Skin epidermis (tissue), 12 donors: ENCODE data around the gene SOCS7.
A peak's percentile ranks its signal among the peaks of the same experiment; 100 is the strongest.
"Not testable (repeated sequence)": the region's sequence is repeated elsewhere in the genome, so short reads cannot be mapped to it uniquely, and the experiment has no call there.

Experiments
- H3K27ac ChIP-seq, 21 experiments: fragments of 200-600 bp; sonication (generic) in 11 of 21; one replicate each; pipeline ENCODE4 v1.5.0; 2020; ENCODE audit warnings: mild to moderate bottlenecking in 3 of 21, inconsistent platforms in 2 of 21, moderate library complexity in 2 of 21
- H3K4me3 ChIP-seq, 7 experiments: fragments of 200-600 bp; sonication (generic) in 2 of 7; one replicate each; pipeline ENCODE4 v1.5.0; 2020; ENCODE audit warnings: inconsistent platforms in 2 of 7, mild to moderate bottlenecking in 2 of 7, moderate library complexity in 1 of 7

Gene SOCS7

GRCh38 chr17:38430316-38430715 lies 78.7 kb downstream of the SOCS7 start:
- no peak overlapping the region for H3K4me3 ChIP-seq
- H3K27ac ChIP-seq: peak overlapping the region in 11 of 21 experiments; percentile 56 to 96 (median 89)

GRCh38 chr17:38430822-38431221 lies 79.2 kb downstream of the SOCS7 start:
- Histone ChIP-seq H3K27ac (peak overlapping the region in 3 of 21 experiments; percentile 56 to 90 (median 88)), H3K4me3 (no peak overlapping the region)

GRCh38 chr17:38431346-38432145 lies 79.9 kb downstream of the SOCS7 start:
- Histone ChIP-seq H3K27ac (peak overlapping the region in 1 of 21 experiments; percentile 25), H3K4me3 (no peak overlapping the region)

GRCh38 chr17:38434178-38434665 lies 82.6 kb downstream of the SOCS7 start:
- no peak overlapping the region for H3K4me3 ChIP-seq
- peak overlapping the region in 2 of 21 experiments; percentile 9 to 44 for H3K27ac ChIP-seq

- no peak overlapping the region for H3K4me3 ChIP-seq
- no peak overlapping the region for H3K27ac ChIP-seq
Measured at GRCh38 chr17:38435795-38436194, 84.2 kb downstream of the SOCS7 start.

- Histone ChIP-seq H3K4me3 (no peak overlapping the region), H3K27ac (no peak overlapping the region)
Measured at GRCh38 chr17:38436386-38436785, 84.7 kb downstream of the SOCS7 start.

- not testable (repeated sequence) for H3K27ac ChIP-seq
Measured at GRCh38 chr17:38437313-38437712, 85.7 kb downstream of the SOCS7 start.

GRCh38 chr17:38439436-38439835 lies 87.8 kb downstream of the SOCS7 start:
- H3K27ac ChIP-seq: no peak overlapping the region
- no peak overlapping the region for H3K4me3 ChIP-seq

More at GRCh38 chr17:38437313-38437712, 85.7 kb downstream of the SOCS7 start:
- H3K4me3 ChIP-seq: not testable (repeated sequence)

GRCh38 chr17:38440614-38441397 lies 89.2 kb downstream of the SOCS7 start:
- H3K27ac ChIP-seq: no peak overlapping the region
- no peak overlapping the region for H3K4me3 ChIP-seq

GRCh38 chr17:38441429-38442061 lies 89.9 kb downstream of the SOCS7 start:
- Histone ChIP-seq H3K27ac (no peak overlapping the region), H3K4me3 (no peak overlapping the region)

- H3K27ac ChIP-seq: no peak overlapping the region
- no peak overlapping the region for H3K4me3 ChIP-seq
Measured at GRCh38 chr17:38442548-38442947, 90.9 kb downstream of the SOCS7 start.

- Histone ChIP-seq H3K27ac (peak overlapping the region in 3 of 21 experiments; percentile 16 to 52 (median 26)), H3K4me3 (no peak overlapping the region)
Measured at GRCh38 chr17:38443356-38444031, 91.8 kb downstream of the SOCS7 start.

- H3K27ac ChIP-seq: peak overlapping the region in 5 of 21 experiments; percentile 14 to 62 (median 25)
- H3K4me3 ChIP-seq: no peak overlapping the region
Measured at GRCh38 chr17:38444151-38444550, 92.5 kb downstream of the SOCS7 start.

GRCh38 chr17:38447502-38448085 lies 96.0 kb downstream of the SOCS7 start:
- H3K27ac ChIP-seq: peak overlapping the region; percentile 31 to 86 (median 69)
- no peak overlapping the region for H3K4me3 ChIP-seq

- Histone ChIP-seq H3K27ac (peak overlapping the region; percentile 31 to 86 (median 74)), H3K4me3 (no peak overlapping the region)
Measured at GRCh38 chr17:38448208-38448771, 96.6 kb downstream of the SOCS7 start.

- H3K27ac ChIP-seq: peak overlapping the region; percentile 26 to 86 (median 75)
Measured at GRCh38 chr17:38449364-38449763, 97.7 kb downstream of the SOCS7 start.

GRCh38 chr17:38450557-38451029 lies 98.9 kb downstream of the SOCS7 start:
- H3K4me3 ChIP-seq: peak overlapping the region in 1 of 7 experiments; percentile 14
- peak overlapping the region in 20 of 21 experiments; percentile 42 to 86 (median 75) for H3K27ac ChIP-seq

More at GRCh38 chr17:38449364-38449763, 97.7 kb downstream of the SOCS7 start:
- H3K4me3 ChIP-seq: no peak overlapping the region

- peak overlapping the region; percentile 43 to 86 (median 75) for H3K27ac ChIP-seq
- H3K4me3 ChIP-seq: peak overlapping the region in 6 of 7 experiments; percentile 5 to 16 (median 14)
Measured at GRCh38 chr17:38451030-38451839, 99.6 kb downstream of the SOCS7 start.
